T-helper 1 cell treated with Interleukin-12 subunit alpha and Interleukin-12 subunit beta and Interleukin-4 antibody, amounts not matched to agents 30 μg/mL and 1 μg/mL, for 36 hours (primary cell): ENCODE data around the gene CEP20.

Experiments used
- H3K27ac Mint-ChIP-seq: one replicate; pipeline ENCODE4 v1.8.0; 2021; ENCODE audit warnings: mild to moderate bottlenecking, mixed read lengths
- H3K27me3 Mint-ChIP-seq: one replicate; pipeline ENCODE4 v1.8.0; 2021; ENCODE audit warnings: low read depth, mixed read lengths
- H3K36me3 Mint-ChIP-seq: one replicate; pipeline ENCODE4 v1.8.0; 2021; ENCODE audit warnings: low read depth, mixed read lengths
- H3K4me1 Mint-ChIP-seq: one replicate; pipeline ENCODE4 v1.8.0; 2021; ENCODE audit warnings: low read depth, mixed read lengths
- H3K4me3 Mint-ChIP-seq: one replicate; pipeline ENCODE4 v1.8.0; 2021; ENCODE audit warnings: mild to moderate bottlenecking, moderate library complexity, mixed read lengths
- H3K9me3 Mint-ChIP-seq: one replicate; pipeline ENCODE4 v1.8.0; 2021; ENCODE audit warnings: mixed read lengths

CEP20 gene

GRCh38 chr16:15837761-15838160 is 50.6 kb downstream of the CEP20 start:
- Mint-ChIP-seq H3K27me3 (peaks cover 15% of the 10 kb centered on the region), H3K4me3 (no peak overlapping the region), H3K9me3 (no peaks in the 10 kb centered on the region), H3K36me3 (no peaks in the 10 kb centered on the region), H3K4me1 (peaks cover 11% of the 10 kb centered on the region), H3K27ac (no peak overlapping the region)

GRCh38 chr16:15836965-15837611 is 51.3 kb downstream of the CEP20 start:
- no peak overlapping the region for H3K4me3 Mint-ChIP-seq
- H3K27ac Mint-ChIP-seq: no peak overlapping the region
- peaks cover 11% of the 10 kb centered on the region for H3K4me1 Mint-ChIP-seq

GRCh38 chr16:15836074-15836473 is 52.3 kb downstream of the CEP20 start:
- Mint-ChIP-seq H3K9me3 (no peaks in the 10 kb centered on the region), H3K36me3 (no peaks in the 10 kb centered on the region), H3K27ac (no peak overlapping the region)

More at GRCh38 chr16:15836965-15837611, 51.3 kb downstream of the CEP20 start:
- Mint-ChIP-seq H3K9me3 (no peaks in the 10 kb centered on the region), H3K27me3 (peaks cover 15% of the 10 kb centered on the region), H3K36me3 (no peaks in the 10 kb centered on the region)

GRCh38 chr16:15835136-15835878 is 53.1 kb downstream of the CEP20 start:
- Mint-ChIP-seq H3K4me3 (no peak overlapping the region), H3K4me1 (peaks cover 11% of the 10 kb centered on the region), H3K27me3 (peaks cover 15% of the 10 kb centered on the region), H3K27ac (no peak overlapping the region), H3K36me3 (no peaks in the 10 kb centered on the region), H3K9me3 (no peaks in the 10 kb centered on the region)

More at GRCh38 chr16:15836074-15836473, 52.3 kb downstream of the CEP20 start:
- Mint-ChIP-seq H3K4me1 (peaks cover 11% of the 10 kb centered on the region), H3K4me3 (no peak overlapping the region), H3K27me3 (peaks cover 15% of the 10 kb centered on the region)

GRCh38 chr16:15834502-15834901 is 53.9 kb downstream of the CEP20 start:
- H3K27ac Mint-ChIP-seq: no peak overlapping the region
- H3K4me1 Mint-ChIP-seq: peaks cover 11% of the 10 kb centered on the region
- H3K27me3 Mint-ChIP-seq: peaks cover 15% of the 10 kb centered on the region
- no peaks in the 10 kb centered on the region for H3K9me3 Mint-ChIP-seq
- no peak overlapping the region for H3K4me3 Mint-ChIP-seq
- no peaks in the 10 kb centered on the region for H3K36me3 Mint-ChIP-seq

- Mint-ChIP-seq H3K4me3 (no peak overlapping the region), H3K9me3 (no peaks in the 10 kb centered on the region), H3K36me3 (no peaks in the 10 kb centered on the region), H3K27me3 (peaks cover 18% of the 10 kb centered on the region), H3K4me1 (peaks cover 11% of the 10 kb centered on the region), H3K27ac (no peak overlapping the region)
Measured at GRCh38 chr16:15833541-15833940, 54.9 kb downstream of the CEP20 start.

GRCh38 chr16:15832241-15832640 is 56.2 kb downstream of the CEP20 start:
- H3K27me3 Mint-ChIP-seq: peaks cover 19% of the 10 kb centered on the region
- no peaks in the 10 kb centered on the region for H3K36me3 Mint-ChIP-seq
- H3K4me3 Mint-ChIP-seq: no peak overlapping the region
- no peaks in the 10 kb centered on the region for H3K9me3 Mint-ChIP-seq
- H3K27ac Mint-ChIP-seq: no peak overlapping the region
- H3K4me1 Mint-ChIP-seq: peaks cover 11% of the 10 kb centered on the region

- peaks cover 10% of the 10 kb centered on the region for H3K4me1 Mint-ChIP-seq
- no peak overlapping the region for H3K27ac Mint-ChIP-seq
- peaks cover 19% of the 10 kb centered on the region for H3K27me3 Mint-ChIP-seq
- H3K4me3 Mint-ChIP-seq: no peak overlapping the region
- no peaks in the 10 kb centered on the region for H3K36me3 Mint-ChIP-seq
- no peaks in the 10 kb centered on the region for H3K9me3 Mint-ChIP-seq
Measured at GRCh38 chr16:15830832-15831451, 57.5 kb downstream of the CEP20 start.

GRCh38 chr16:15829460-15829859 is 58.9 kb downstream of the CEP20 start:
- no peak overlapping the region for H3K4me3 Mint-ChIP-seq
- H3K9me3 Mint-ChIP-seq: no peaks in the 10 kb centered on the region
- H3K27me3 Mint-ChIP-seq: peaks cover 17% of the 10 kb centered on the region
- no peaks in the 10 kb centered on the region for H3K4me1 Mint-ChIP-seq
- H3K27ac Mint-ChIP-seq: no peak overlapping the region
- H3K36me3 Mint-ChIP-seq: no peaks in the 10 kb centered on the region

- Mint-ChIP-seq H3K9me3 (no peaks in the 10 kb centered on the region), H3K36me3 (no peaks in the 10 kb centered on the region), H3K4me1 (no peaks in the 10 kb centered on the region), H3K27me3 (peaks cover 3% of the 10 kb centered on the region), H3K27ac (no peak overlapping the region), H3K4me3 (no peak overlapping the region)
Measured at GRCh38 chr16:15827709-15828343, 60.6 kb downstream of the CEP20 start.

- H3K4me3 Mint-ChIP-seq: no peak overlapping the region
- peaks cover 3% of the 10 kb centered on the region for H3K27me3 Mint-ChIP-seq
- no peaks in the 10 kb centered on the region for H3K9me3 Mint-ChIP-seq
- H3K27ac Mint-ChIP-seq: no peak overlapping the region
- H3K4me1 Mint-ChIP-seq: no peaks in the 10 kb centered on the region
- H3K36me3 Mint-ChIP-seq: no peaks in the 10 kb centered on the region
Measured at GRCh38 chr16:15827299-15827698, 61.1 kb downstream of the CEP20 start.

GRCh38 chr16:15825750-15826305 is 62.6 kb downstream of the CEP20 start:
- Mint-ChIP-seq H3K27ac (no peak overlapping the region), H3K27me3 (peaks cover 9% of the 10 kb centered on the region), H3K9me3 (no peaks in the 10 kb centered on the region), H3K36me3 (no peaks in the 10 kb centered on the region), H3K4me1 (no peaks in the 10 kb centered on the region), H3K4me3 (no peak overlapping the region)

GRCh38 chr16:15822957-15823356 is 65.4 kb downstream of the CEP20 start:
- Mint-ChIP-seq H3K9me3 (no peaks in the 10 kb centered on the region), H3K27ac (no peak overlapping the region), H3K27me3 (peaks cover 6% of the 10 kb centered on the region), H3K4me3 (no peak overlapping the region), H3K36me3 (no peaks in the 10 kb centered on the region), H3K4me1 (no peaks in the 10 kb centered on the region)

GRCh38 chr16:15820837-15821236 is 67.6 kb downstream of the CEP20 start:
- Mint-ChIP-seq H3K27me3 (peaks cover 10% of the 10 kb centered on the region), H3K9me3 (peaks cover 7% of the 10 kb centered on the region)

More at GRCh38 chr16:15820837-15821236, 67.6 kb downstream of the CEP20 start:
- no peak overlapping the region for H3K4me3 Mint-ChIP-seq
- no peaks in the 10 kb centered on the region for H3K36me3 Mint-ChIP-seq
- H3K4me1 Mint-ChIP-seq: no peaks in the 10 kb centered on the region
- no peak overlapping the region for H3K27ac Mint-ChIP-seq
